ENCODE results near the gene RNF223.

- TF ChIP-seq POLR2A (IDR thresholded peaks at IDR 0.05; ENCODE audit: extremely low read depth, insufficient read length) (no peak), CTCF (IDR thresholded peaks at IDR 0.05; ENCODE audit: low read depth, low read length) (no peak), MYC (IDR thresholded peaks at IDR 0.05; ENCODE audit: low read depth, low read length) (no peak), MAX (IDR thresholded peaks at IDR 0.05; ENCODE audit: low read depth, low read length) (no peak)
Measured at GRCh38 chr1:1086911-1087341, 12.8 kb upstream of the RNF223 start.

All from NB4 (cell line).